Lower lobe of right lung (tissue), 2 donors: ENCODE results near the gene SEH1L. TPM values are rescaled to one million over a fixed set of nuclear protein-coding genes. Genes with fewer than 3 reads are reported as not detected.

Source experiments
- ATAC-seq, 2 donors: fragments of 200-7000 bp; cut with Tn5 transposase; one replicate each; pipeline ENCODE4 v1.9.1; 2020 to 2022; ENCODE audit warnings: mild to moderate bottlenecking in 2 of 2, moderate library complexity in 2 of 2
- DNase-seq: peaks from one replicate; pipeline ENCODE4 v3.0.0-alpha.2; 2020
- H3K27ac ChIP-seq: fragments of 200-600 bp; one replicate; pipeline ENCODE4 v1.8.0; 2022
- H3K27me3 ChIP-seq: fragments of 200-600 bp; one replicate; pipeline ENCODE4 v1.8.0; 2022; ENCODE audit warnings: low read depth
- H3K36me3 ChIP-seq: fragments of 200-600 bp; one replicate; pipeline ENCODE4 v1.8.0; 2022; ENCODE audit warnings: mild to moderate bottlenecking
- H3K4me1 ChIP-seq: fragments of 200-600 bp; one replicate; pipeline ENCODE4 v1.8.0; 2022
- H3K4me3 ChIP-seq: fragments of 200-600 bp; one replicate; pipeline ENCODE4 v1.8.0; 2022; ENCODE audit warnings: mild to moderate bottlenecking
- H3K9me3 ChIP-seq: fragments of 200-600 bp; one replicate; pipeline ENCODE4 v1.8.0; 2022
- intact Hi-C: fragments of 100-400 bp; cut with DNase I; formaldehyde crosslinking; loops from one replicate; pipeline ENCODE4 v1.11.0; 2022
- total RNA-seq: library from RNA; stranded (reverse); fragmentation: NEBNext Ultra II Directional; extraction: Animal tissue kit (Norgen Biotek cat#: 25700); gene quantifications from one replicate; pipeline ENCODE4 v1.2.1, GENCODE V29; 2021
- TF ChIP-seq, protein P1 (sequence below): fragments of 200-600 bp; IDR thresholded peaks from one replicate; pipeline ENCODE4 v1.8.0; 2022; ENCODE audit warnings: antibody characterized with exemption, mild to moderate bottlenecking
- donor health status: DM: no; HTN: yes; CAD: no; lungs with severe emphysema.

The SEH1L gene
- total RNA-seq, 1 donor from 2014 or later = 34.8 TPM

DNA sequence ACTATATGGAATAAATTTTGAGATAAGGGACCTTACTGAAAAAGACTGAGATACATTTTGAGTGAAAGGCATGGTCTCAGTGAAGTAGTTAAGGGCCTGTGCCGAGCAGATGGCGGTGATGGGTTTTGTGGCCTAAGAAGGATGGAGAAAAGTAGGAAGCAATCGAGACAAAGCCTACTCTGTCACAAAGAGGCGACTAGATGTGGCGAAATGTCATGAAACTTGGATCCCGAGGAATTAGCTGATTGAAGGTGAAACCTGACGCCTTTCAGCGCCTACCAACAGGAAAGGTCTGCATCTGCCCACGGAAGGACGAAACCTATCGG is 42.8 kb downstream of the SEH1L start:
- TF ChIP-seq, protein P1, sequence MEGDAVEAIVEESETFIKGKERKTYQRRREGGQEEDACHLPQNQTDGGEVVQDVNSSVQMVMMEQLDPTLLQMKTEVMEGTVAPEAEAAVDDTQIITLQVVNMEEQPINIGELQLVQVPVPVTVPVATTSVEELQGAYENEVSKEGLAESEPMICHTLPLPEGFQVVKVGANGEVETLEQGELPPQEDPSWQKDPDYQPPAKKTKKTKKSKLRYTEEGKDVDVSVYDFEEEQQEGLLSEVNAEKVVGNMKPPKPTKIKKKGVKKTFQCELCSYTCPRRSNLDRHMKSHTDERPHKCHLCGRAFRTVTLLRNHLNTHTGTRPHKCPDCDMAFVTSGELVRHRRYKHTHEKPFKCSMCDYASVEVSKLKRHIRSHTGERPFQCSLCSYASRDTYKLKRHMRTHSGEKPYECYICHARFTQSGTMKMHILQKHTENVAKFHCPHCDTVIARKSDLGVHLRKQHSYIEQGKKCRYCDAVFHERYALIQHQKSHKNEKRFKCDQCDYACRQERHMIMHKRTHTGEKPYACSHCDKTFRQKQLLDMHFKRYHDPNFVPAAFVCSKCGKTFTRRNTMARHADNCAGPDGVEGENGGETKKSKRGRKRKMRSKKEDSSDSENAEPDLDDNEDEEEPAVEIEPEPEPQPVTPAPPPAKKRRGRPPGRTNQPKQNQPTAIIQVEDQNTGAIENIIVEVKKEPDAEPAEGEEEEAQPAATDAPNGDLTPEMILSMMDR = no peak
- Histone ChIP-seq H3K27ac (peak overlapping the region; percentile 93), H3K4me1 (peaks cover 18% of the 10 kb centered on the region), H3K9me3 (no peaks in the 10 kb centered on the region), H3K36me3 (peaks cover 12% of the 10 kb centered on the region), H3K4me3 (peak overlapping the region; percentile 97), H3K27me3 (no peaks in the 10 kb centered on the region)
- ATAC-seq (no peak), DNase-seq (no peak)
- intact Hi-C loops = no loop called here

DNA sequence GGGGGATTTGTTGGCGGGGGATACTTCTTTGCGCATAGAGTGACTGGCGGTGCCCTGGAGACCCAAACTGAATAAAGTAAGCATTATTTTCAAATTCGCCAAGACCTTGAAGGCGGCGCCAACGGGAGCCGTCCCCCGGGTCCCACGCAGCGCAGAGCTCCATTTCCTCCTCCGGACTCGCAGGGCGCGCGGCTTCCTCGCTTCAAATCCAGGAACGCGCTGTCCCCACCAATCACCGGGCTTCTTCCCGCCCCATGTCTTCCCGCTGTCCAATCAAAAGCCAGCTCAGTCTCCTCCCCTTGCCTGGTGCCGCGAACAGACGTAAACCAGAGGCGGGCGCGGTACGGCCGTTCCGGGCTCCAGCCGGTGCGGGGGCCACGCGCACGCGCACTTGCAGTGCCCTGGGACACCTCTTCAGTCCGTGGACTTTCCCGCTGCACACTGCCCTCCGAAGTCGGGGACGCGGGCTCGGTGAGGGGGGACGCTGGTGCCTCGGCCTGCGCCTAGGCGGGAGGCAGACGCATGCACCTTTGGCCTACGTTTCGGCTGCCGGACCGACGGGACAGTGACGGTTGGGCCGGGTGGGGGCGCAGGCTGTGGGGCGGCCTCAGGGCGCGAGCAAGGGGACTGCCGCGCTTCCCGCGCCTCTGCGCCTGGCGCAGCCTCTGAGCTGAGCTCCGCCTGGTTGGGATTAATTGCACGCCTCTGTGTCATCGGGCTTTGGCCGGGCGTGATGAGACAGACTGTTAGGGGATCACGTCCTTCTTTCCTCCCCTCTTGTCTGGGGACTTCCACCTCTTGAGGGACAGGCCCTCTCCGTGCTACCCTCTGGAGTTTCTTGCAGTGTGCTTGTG is 43.4 kb downstream of the SEH1L start, which contains the start of gene CEP192:
CEP192 (plus strand) TSS at position 396 of the 854 bp plus-strand sequence. CDS start 8,063 bp downstream, outside the sequence.
- DNase-seq = peak; percentile 97
- intact Hi-C loops = no loop called here
- peaks cover 7% of the 10 kb centered on the region for H3K36me3 ChIP-seq
- peaks cover 18% of the 10 kb centered on the region for H3K4me1 ChIP-seq
- H3K9me3 ChIP-seq = no peaks in the 10 kb centered on the region
- TF ChIP-seq, protein P1 = no peak
- peak; percentile 98 to 99 for ATAC-seq
- H3K4me3 ChIP-seq = peak within 1 kb of the TSS; percentile 97
- no peaks in the 10 kb centered on the region for H3K27me3 ChIP-seq
- H3K27ac ChIP-seq = peak within 1 kb of the TSS; percentile 93

DNA sequence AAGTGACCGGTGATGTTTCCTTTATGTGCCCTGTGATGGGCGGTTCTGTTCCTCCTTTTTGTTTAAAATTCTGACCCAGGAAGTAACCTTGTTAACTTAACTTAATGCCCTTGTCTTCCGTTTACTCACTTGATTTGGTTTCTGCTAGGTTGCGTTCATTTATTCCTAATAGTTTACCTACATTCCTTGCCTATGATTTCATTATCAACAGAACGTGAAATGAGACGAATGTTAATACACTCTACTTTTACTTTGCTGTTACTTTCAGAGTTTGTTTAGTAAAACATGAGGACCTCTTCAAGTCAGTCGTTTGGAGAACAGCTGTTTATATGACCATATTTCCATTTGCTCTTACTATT is 44.0 kb downstream of the SEH1L start:
- TF ChIP-seq, protein P1 = no peak
- Histone ChIP-seq H3K27me3 (no peaks in the 10 kb centered on the region), H3K36me3 (peaks cover 4% of the 10 kb centered on the region), H3K27ac (peak overlapping the region; percentile 93), H3K9me3 (no peaks in the 10 kb centered on the region), H3K4me1 (peaks cover 18% of the 10 kb centered on the region), H3K4me3 (peak overlapping the region; percentile 97)
- ATAC-seq (peak in 1 of 2 donors; percentile 52), DNase-seq (no peak)
- intact Hi-C loops = no loop called here

DNA sequence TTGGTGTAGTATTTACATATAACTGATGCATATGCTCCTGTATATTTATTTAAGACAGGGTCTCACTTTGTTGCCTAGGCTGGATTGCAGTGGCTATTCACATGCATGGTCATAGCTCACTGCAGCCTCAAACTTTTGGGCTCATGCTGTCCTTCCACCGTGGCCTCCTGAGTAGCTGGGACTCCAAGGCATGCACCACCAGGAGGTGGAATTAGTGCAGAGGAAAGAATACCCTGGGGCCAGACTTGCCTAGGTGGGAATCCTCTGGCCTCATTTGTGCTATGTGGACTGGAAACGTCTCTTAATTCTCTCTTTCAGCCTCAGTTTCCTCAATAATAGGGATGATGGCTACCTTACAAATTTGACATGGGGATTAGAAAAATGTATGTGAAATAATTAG is 45.6 kb downstream of the SEH1L start:
- no peaks in the 10 kb centered on the region for H3K27me3 ChIP-seq
- no peak overlapping the region for H3K4me3 ChIP-seq
- no peak for ATAC-seq
- no peak for DNase-seq
- TF ChIP-seq, protein P1 = no peak
- H3K4me1 ChIP-seq = peaks cover 18% of the 10 kb centered on the region
- H3K9me3 ChIP-seq = no peaks in the 10 kb centered on the region
- H3K27ac ChIP-seq = no peak overlapping the region
- H3K36me3 ChIP-seq = no peaks in the 10 kb centered on the region
- intact Hi-C loops = no loop called here

DNA sequence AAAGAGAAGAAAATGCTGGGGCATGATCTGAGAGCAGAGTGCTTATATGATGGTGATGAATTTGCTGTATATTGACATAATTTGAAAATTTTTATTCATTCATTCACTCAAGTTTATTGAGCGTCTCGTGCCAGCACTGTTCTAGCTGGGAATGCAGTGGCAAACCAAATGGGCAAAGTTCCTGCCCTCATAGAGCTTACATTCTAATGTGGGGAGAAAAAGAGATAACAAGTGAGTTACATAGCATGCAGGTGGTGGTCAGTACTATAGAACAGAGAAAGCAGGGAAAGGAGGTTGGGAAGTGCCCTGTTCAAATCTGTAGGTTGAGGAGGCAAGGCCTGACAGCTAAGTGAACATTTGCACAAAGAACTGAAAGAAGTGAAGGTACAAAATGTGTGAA is 47.6 kb downstream of the SEH1L start:
- H3K4me1 ChIP-seq = peaks cover 16% of the 10 kb centered on the region
- intact Hi-C loops = no loop called here

More for the DNA sequence above, 47.6 kb downstream of the SEH1L start:
- DNase-seq (no peak), ATAC-seq (no peak)
- Histone ChIP-seq H3K27ac (no peak overlapping the region), H3K36me3 (peaks cover 6% of the 10 kb centered on the region), H3K4me3 (no peak overlapping the region), H3K27me3 (no peaks in the 10 kb centered on the region), H3K9me3 (no peaks in the 10 kb centered on the region)
- TF ChIP-seq, protein P1 = no peak
